ENCODE data around the gene GUCD1. TPM values are rescaled to one million over a fixed set of nuclear protein-coding genes. Genes with fewer than 3 reads are reported as not detected.

GUCD1 gene
- total and polyA plus RNA-seq, 2 of the 13 experiments (the other 11 are each of a cell fraction or from before 2014, with no cell fraction given): 128 to 245 TPM

- POLR2A ChIA-PET: interaction anchor here (3.2 to 5.7 kb wide), 5 partner anchors 8 to 44 kb away, joined by 34 to 76 read pairs (median 67); partner anchors contain the start of genes GGT1, GUCD1 and SNRPD3
- CTCF ChIA-PET (ENCODE audit: low intra/inter-chr PET ratio, low total read pairs): no interaction called here
- no peak for ATAC-seq
- TF ChIP-seq ZNF235 (CRISPR knock-in tag; IDR thresholded peaks at IDR 0.05; ENCODE audit: borderline replicate concordance): no peak
- TF ChIP-seq MAFG (CRISPR knock-in tag; IDR thresholded peaks at IDR 0.05): no peak
- no peak for TF ChIP-seq TRIM24 (CRISPR knock-in tag; IDR thresholded peaks at IDR 0.05)
- no peak for TF ChIP-seq ZNF792 (CRISPR knock-in tag; IDR thresholded peaks at IDR 0.05)
- no peak for TF ChIP-seq ZFP90 (CRISPR knock-in tag; IDR thresholded peaks at IDR 0.05; ENCODE audit: borderline replicate concordance)
- TF ChIP-seq ZNF33A (CRISPR knock-in tag; IDR thresholded peaks at IDR 0.05; ENCODE audit: borderline replicate concordance): no peak
- no peak for TF ChIP-seq ZNF761 (CRISPR knock-in tag; conservative IDR thresholded peaks at IDR 0.05)
- TF ChIP-seq ETV6 (CRISPR knock-in tag; conservative IDR thresholded peaks at IDR 0.05): no peak
- TF ChIP-seq NR2F2 (IDR thresholded peaks at IDR 0.05; ENCODE audit: borderline replicate concordance, low read depth): no peak
- TF ChIP-seq REPIN1 (CRISPR knock-in tag; IDR thresholded peaks at IDR 0.05; ENCODE audit: borderline replicate concordance, low read depth): peak; percentile 59; the same call in 1 of the 2 replicates
- TF ChIP-seq NFKB2 (CRISPR knock-in tag; IDR thresholded peaks at IDR 0.05; ENCODE audit: borderline replicate concordance): peak; percentile 9; the same call in 1 of the 2 replicates
- no peak for TF ChIP-seq BATF2 (CRISPR knock-in tag; IDR thresholded peaks at IDR 0.05)
- TF ChIP-seq ELF4 (CRISPR knock-in tag; IDR thresholded peaks at IDR 0.05; ENCODE audit: borderline replicate concordance): no peak
- TF ChIP-seq TRIM22 (IDR thresholded peaks at IDR 0.05): no peak
- no peak for TF ChIP-seq HINFP (CRISPR knock-in tag; IDR thresholded peaks at IDR 0.05; ENCODE audit: low read depth)
- no peak for TF ChIP-seq SAFB2 (CRISPR knock-in tag; IDR thresholded peaks at IDR 0.05; ENCODE audit: borderline replicate concordance, low read depth)
- no peak for TF ChIP-seq RBM22 (optimal IDR thresholded peaks at IDR 0.05; ENCODE audit: low read length)
- peak; percentile 79 for TF ChIP-seq HNRNPL (IDR thresholded peaks at IDR 0.05; ENCODE audit: low read depth, low read length)
- TF ChIP-seq ZBTB7B (CRISPR knock-in tag; IDR thresholded peaks at IDR 0.05): no peak
- TF ChIP-seq ZNF710 (CRISPR knock-in tag; IDR thresholded peaks at IDR 0.05; ENCODE audit: borderline replicate concordance): no peak
Observed at GRCh38 chr22:24594569-24595120, 39.7 kb upstream of the GUCD1 start.

More at GRCh38 chr22:24594569-24595120, 39.7 kb upstream of the GUCD1 start:
- intact Hi-C loops (cut with micrococcal nuclease; ENCODE audit: unreplicated experiment) (no loop called here), in situ Hi-C loops (cut with HindIII; ENCODE audit: extremely low pct_ligation_motif_present, low pct_unique_long_range_greater_than_20kb) (loop anchor here (5.0 kb wide), 1 partner anchor 37 kb away; the partner anchor contains the start of genes GUCD1 and SNRPD3)
- no TSS peak for BruUV-seq (replicated peaks)
- Histone ChIP-seq H3K9me3 (ENCODE audit: low read length) (no peaks in the 10 kb centered on the region), H3K4me2 (ENCODE audit: low read depth, low read length) (peak overlapping the region; percentile 99; the same call in 1 of the 2 replicates), H3K4me1 (ENCODE audit: insufficient read depth, low read length) (peaks cover 67% of the 10 kb centered on the region), H3K9ac (ENCODE audit: insufficient read depth, low read depth, low read length) (0 out of 2 replicates have a peak overlapping the region, but pooled peaks have one; percentile 11), H3K27ac (ENCODE audit: extremely low read length, insufficient read depth, low read length) (peak overlapping the region; percentile 97), H4K20me1 (ENCODE audit: insufficient read depth, low read length) (no peaks in the 10 kb centered on the region), H3K79me2 (ENCODE audit: insufficient read depth, low read length) (peaks cover 10% of the 10 kb centered on the region), H2AFZ (ENCODE audit: low read length) (no peak overlapping the region), H3K4me3 (replicated peaks in 1 of 3; ENCODE audit: insufficient read depth in 1 of 3, low read depth in 2 of 3, low read length in 3 of 3) (peak overlapping the region in 1 of 3 experiments; percentile 88; a peak in 1 of 6 replicates), H3K36me3 (replicated peaks in 1 of 2; ENCODE audit: control insufficient read depth in 1 of 2, insufficient read depth in 2 of 2, low read length in 2 of 2) (peaks cover 0 to 2% of the 10 kb centered on the region in 2 experiments; a peak in 1 of 5 replicates), H3K27me3 (ENCODE audit: control insufficient read depth in 1 of 2, insufficient read depth in 2 of 2, low read length in 2 of 2) (no peaks in the 10 kb centered on the region; a peak in 1 of 5 replicates)
- DNase-seq (ENCODE audit: low spot score) (no peak), FAIRE-seq (no peak)
- 75% methylated on average over 6 of the region's 7 CpGs for WGBS (ENCODE audit: low lambda C conversion rate)
